PC-9 (cell line): ENCODE data around the gene GABRR3.

Experiments
- EZH2 ChIP-seq: fragments of 200-600 bp; sonication (generic); IDR thresholded peaks from 2 replicates; pipeline ENCODE4 v1.8.0; 2017; ENCODE audit warnings: antibody characterized with exemption, low read depth
- TF ChIP-seq, protein P1 (sequence below): fragments of 200-600 bp; sonication (generic); conservative IDR thresholded peaks from 2 replicates; pipeline ENCODE4 v1.6.1; 2017; ENCODE audit warnings: mixed run types, antibody characterized with exemption, mild to moderate bottlenecking, moderate library complexity

DNA sequence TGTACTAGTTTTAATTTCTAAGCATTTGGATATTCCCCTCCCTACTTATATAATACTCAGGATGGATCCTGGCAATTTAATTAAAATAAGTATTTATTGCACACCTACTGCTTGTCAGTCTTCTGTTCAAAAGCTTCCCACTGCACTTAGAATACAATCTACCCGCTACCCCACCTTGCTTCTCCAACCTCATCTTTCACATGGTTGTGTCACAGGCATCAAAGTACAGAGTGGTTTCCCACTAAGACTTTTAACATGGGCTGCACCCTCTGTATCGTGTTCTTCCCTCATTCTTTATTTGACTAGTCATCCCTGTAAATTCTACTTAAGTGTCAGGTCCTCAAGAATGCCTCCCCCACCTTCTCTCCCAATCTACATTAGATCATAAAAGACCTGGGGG, 97.9 kb downstream of the GABRR3 start:
- TF ChIP-seq, protein P1, sequence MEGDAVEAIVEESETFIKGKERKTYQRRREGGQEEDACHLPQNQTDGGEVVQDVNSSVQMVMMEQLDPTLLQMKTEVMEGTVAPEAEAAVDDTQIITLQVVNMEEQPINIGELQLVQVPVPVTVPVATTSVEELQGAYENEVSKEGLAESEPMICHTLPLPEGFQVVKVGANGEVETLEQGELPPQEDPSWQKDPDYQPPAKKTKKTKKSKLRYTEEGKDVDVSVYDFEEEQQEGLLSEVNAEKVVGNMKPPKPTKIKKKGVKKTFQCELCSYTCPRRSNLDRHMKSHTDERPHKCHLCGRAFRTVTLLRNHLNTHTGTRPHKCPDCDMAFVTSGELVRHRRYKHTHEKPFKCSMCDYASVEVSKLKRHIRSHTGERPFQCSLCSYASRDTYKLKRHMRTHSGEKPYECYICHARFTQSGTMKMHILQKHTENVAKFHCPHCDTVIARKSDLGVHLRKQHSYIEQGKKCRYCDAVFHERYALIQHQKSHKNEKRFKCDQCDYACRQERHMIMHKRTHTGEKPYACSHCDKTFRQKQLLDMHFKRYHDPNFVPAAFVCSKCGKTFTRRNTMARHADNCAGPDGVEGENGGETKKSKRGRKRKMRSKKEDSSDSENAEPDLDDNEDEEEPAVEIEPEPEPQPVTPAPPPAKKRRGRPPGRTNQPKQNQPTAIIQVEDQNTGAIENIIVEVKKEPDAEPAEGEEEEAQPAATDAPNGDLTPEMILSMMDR: no peak
- no peak for TF ChIP-seq EZH2
